ENCODE measurements around the gene RNF148.

DNA sequence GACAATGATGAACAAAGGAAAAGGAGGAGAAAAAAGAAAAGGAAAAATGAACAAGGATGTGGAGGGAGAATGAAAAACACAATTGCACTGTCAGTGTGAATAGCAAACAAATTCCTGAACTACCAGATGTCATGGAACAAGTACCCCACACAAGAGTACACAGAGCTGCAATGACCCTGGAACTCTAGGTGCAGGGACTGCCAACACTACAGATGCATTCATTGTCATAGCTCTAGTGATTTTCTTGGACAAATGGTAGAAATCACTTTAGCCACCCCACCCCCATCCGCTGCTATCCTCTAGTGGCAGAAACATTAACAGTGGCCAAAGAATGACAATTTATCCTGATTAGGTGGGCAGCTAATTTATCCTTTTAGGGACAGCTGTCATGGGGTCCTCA is 6.9 kb downstream of the RNF148 start:
- no peak for TF ChIP-seq POLR2A (IDR thresholded peaks at IDR 0.05)
- TF ChIP-seq, protein P1, sequence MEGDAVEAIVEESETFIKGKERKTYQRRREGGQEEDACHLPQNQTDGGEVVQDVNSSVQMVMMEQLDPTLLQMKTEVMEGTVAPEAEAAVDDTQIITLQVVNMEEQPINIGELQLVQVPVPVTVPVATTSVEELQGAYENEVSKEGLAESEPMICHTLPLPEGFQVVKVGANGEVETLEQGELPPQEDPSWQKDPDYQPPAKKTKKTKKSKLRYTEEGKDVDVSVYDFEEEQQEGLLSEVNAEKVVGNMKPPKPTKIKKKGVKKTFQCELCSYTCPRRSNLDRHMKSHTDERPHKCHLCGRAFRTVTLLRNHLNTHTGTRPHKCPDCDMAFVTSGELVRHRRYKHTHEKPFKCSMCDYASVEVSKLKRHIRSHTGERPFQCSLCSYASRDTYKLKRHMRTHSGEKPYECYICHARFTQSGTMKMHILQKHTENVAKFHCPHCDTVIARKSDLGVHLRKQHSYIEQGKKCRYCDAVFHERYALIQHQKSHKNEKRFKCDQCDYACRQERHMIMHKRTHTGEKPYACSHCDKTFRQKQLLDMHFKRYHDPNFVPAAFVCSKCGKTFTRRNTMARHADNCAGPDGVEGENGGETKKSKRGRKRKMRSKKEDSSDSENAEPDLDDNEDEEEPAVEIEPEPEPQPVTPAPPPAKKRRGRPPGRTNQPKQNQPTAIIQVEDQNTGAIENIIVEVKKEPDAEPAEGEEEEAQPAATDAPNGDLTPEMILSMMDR (IDR thresholded peaks at IDR 0.05): no peak
